ENCODE data around the gene KCNT1.
"Not testable (repeated sequence)": the region's sequence is repeated elsewhere in the genome, so short reads cannot be mapped to it uniquely, and the experiment has no call there.

The KCNT1 gene

DNA sequence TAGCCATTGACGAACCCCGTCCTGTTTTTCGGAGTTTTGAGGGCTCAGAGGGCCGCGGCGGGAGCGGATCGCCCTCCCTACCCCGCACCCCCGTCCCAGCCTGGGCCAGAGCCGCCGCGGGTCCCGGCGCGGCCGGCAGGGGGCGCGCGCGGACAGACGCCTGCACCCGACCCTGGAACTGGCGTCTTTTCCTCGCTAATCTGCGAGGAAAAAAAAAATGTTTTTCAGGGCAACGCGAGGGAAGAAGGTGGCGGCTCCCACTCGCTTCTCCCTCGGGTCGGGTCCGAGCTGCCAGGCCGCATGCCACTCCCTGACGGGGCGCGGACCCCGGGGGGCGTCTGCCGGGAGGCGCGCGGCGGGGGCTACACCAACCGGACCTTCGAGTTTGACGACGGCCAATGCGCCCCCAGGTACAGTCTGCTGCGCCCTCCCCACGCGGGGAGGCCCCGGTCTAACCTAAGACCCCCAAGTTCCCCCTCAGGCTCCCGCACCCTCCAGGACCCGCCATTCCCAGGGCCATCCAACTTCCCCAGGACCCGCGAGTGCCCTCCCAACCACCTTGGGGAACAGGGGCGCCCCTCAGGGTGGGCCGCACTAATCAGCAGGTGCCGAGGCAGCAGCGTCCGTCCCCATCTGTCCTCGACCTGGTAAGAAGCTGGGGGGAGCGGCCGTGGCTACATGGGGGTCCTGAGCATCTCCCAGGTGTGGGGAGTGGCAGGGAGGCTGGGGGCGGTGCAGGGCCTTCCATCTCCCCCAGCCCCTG, at the start of gene KCNT1:
Gene KCNT1, plus strand, starts transcription at position 227 of the 763 bp plus-strand sequence. Its CDS starts 74 bp downstream, at position 301.
- DNase-seq = no peak

- no peak for DNase-seq
Observed at GRCh38 chr9:135655317-135655716, 46.7 kb upstream of the KCNT1 start.

GRCh38 chr9:135657416-135657815, 44.6 kb upstream of the KCNT1 start:
- DNase-seq = no peak

GRCh38 chr9:135659252-135659651, 42.7 kb upstream of the KCNT1 start:
- no peak for DNase-seq

GRCh38 chr9:135660407-135660806, 41.6 kb upstream of the KCNT1 start:
- DNase-seq = no peak

DNA sequence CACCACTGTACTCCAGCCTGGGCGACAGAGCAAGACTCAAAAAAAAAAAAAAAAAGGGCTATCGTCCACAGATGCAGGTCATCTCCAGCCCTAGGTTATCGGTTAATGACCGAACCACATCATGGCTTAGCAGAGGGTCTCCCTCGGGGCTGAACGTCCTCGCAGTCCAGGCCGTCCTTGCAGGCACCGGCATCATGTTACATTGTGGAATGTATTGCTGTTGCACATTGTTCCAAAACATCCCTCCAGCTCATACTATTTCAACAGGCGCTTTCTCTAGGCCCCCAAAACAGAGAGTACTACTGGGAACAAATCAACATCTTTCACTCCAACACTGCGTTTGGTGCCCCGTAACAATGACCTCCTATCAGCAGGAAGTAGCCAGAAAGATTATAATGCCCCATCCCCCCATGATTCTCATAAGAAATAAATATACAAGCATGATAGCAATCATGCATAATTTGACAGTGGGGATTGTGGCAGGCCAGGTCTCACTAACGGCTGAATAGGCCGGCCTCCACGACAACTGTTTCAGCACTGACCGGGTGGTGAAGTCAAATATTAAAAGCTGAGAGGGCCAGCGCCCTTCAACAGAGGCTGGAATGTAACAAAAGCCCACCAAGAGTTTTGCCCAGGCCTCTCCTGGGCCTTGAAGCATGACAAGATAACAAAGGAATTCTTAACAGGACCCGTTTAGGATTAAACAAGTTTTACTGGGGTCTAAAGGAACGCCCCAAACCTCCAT, 40.0 kb upstream of the KCNT1 start:
- no peak for DNase-seq

DNA sequence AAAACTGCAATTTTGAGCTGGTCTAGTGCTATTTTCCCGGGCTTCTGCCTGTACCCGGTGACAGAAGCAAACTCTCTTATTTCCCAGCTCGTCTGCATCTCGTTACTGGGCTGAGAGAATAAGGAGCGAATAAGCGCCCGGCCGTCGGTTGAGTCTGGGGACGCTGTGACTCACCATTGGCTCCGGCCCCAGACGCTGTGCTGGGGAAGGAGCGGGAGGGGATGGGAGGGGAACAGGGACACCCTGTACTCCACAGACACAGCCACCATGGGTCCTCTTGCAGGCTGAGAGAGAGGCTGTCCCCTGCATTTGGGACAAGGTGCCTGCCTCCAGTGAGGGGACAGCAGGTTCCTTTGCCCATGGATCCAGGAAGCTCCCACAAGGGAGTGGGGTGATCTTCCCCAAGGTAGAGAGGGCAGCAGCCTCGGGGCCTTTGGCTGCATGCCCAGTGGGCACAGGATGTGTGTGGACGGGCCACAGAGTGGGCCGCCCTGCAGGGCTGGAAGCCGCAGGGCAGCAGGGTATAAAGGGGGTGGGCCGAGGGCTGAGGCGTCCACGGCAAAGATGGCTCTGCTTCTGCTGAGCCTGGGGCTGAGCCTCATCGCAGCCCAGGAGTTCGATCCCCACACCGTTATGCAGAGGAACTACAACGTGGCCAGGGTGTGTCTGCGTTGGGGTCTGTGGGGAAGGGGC, 39.1 kb upstream of the KCNT1 start, which contains the start of gene LCN9:
Gene LCN9, plus strand, starts transcription at position 552 of the 693 bp plus-strand sequence. Its CDS starts 13 bp downstream, at position 565.
- DNase-seq = no peak

- no peak for DNase-seq
Observed at GRCh38 chr9:135663451-135663770, 38.6 kb upstream of the KCNT1 start.

DNA sequence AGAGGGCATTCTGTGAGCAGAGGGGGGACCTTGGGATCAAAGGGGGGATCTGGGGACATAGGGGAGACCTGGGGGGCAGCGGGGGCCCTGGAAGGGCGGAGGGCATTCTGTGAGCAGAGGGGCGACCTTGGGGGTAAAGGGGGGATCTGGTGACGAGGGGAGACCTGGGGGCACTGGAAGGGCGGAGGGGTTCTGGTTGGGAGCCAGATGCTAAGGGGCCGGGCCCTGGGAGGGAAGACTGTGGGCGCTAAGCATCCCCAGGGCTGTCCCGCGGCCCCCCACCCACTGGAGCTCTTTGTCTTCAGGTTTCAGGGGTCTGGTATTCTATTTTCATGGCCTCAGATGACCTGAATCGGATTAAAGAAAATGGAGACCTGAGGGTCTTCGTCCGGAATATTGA, 38.1 kb upstream of the KCNT1 start:
- no peak for DNase-seq

- DNase-seq = no peak
Observed at GRCh38 chr9:135664266-135664665, 37.7 kb upstream of the KCNT1 start.

DNA sequence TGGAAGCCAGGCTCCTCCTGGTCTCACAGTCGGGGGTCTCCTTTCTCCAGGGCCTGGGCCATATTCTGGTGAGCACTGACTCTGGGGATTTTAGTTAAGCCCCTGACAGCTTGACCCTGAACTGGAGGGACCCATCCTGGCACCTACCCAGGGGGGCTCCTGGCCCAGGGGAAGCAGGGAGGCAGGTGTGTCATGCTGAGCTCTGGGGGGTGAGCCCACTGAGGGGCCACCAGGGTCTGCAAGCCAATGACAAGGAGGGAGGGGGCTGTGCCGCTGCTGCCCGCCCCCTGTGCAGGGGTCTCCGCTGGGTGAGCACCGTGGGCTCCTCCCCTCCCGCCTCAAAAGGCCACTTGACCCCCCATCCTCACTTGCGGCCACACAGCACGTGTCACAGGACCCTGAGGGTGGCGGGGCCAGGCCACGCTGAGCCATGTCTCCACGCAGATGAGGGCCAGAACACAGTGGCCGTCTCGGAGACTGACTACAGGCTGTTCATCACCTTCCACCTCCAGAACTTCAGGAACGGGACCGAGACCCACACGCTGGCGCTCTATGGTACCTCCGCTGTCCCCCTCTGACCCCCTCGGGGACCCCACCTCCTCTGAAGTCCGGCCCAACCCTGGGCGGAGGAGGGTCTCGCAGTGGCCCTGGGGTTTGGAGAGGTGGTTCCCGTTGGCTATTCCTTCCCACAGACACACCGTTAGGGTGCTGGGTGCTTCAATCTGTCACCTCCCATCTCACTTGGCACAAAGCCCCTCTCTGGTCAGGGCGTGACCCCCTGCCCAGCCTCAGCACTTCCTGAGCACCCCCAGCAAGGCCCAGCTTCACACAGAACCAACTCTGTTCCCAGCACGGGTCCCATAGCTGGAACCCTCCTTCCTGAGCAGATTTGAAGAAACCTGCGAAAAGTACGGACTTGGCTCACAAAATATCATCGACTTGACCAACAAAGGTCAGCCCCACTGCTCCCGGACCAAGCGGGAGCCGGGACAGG, 36.9 kb upstream of the KCNT1 start:
- DNase-seq = no peak

GRCh38 chr9:135665795-135666189, 36.2 kb upstream of the KCNT1 start:
- DNase-seq = no peak

DNA sequence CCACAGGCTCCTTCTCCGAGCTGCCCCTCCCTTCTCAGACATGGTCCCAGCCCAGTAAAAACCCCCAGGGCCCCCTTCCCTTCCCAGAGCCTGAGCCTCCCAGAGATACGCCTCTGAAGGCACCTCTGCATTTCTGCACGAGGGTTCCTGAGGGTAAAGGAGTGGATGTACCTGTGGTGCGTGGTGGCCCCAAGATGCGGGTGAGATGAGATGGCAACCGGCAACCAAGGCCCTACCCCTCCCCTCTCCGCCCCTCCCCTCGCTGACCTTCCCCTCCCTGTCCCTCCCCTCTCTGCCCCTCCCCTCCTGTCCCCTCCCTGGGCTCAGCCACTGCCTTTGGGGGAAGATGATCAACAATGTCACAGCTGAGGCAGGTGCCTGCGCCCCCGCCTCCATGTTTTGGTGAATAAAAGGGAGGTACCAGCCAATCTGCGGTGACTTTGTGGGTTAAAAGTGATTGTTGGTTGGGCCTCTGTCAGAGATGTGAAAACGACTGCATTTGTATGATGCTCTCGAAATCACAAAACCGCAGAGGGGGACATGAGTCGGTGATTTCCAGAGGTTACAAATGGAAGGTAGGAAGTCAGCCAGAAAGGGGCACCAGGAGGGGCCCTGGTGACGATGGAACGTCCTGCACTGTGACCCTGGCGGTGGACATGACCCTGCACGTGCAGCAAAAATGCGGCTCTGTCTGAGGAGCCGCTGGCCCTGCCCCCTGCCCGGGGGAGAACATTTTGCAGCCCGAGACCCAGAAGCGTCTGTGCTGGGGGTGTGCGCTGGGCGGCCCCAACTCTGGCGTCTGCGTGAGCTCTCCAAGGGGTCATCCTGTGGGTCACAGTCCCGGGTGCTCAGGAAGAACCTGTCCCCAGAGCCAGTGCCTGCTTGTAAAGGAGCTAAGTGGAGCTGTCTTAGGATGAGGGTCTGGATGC, 35.2 kb upstream of the KCNT1 start:
- DNase-seq = no peak

- no peak for DNase-seq
Observed at GRCh38 chr9:135667463-135668001, 34.5 kb upstream of the KCNT1 start.

DNA sequence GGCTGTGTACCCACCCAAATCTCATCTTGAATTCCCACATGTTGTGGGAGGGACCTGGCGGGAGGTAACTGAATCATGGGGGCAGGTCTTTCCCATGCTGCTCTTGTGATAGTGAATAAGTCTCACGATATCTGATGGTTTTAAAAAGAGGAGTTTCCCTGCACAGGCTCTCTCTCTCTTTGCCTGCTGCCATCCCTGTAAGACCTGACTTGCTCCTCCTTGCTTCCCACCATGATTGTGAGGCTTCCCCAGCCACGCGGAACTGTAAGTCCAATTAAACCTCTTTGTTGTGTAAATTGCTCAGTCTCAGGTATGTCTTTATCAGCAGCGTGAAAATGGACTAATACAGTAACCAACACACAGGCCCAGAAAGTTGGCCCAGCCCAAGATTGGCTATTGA, 33.0 kb upstream of the KCNT1 start:
- DNase-seq = not testable (repeated sequence)

- no peak for DNase-seq
Observed at GRCh38 chr9:135669616-135670285, 32.2 kb upstream of the KCNT1 start.

DNA sequence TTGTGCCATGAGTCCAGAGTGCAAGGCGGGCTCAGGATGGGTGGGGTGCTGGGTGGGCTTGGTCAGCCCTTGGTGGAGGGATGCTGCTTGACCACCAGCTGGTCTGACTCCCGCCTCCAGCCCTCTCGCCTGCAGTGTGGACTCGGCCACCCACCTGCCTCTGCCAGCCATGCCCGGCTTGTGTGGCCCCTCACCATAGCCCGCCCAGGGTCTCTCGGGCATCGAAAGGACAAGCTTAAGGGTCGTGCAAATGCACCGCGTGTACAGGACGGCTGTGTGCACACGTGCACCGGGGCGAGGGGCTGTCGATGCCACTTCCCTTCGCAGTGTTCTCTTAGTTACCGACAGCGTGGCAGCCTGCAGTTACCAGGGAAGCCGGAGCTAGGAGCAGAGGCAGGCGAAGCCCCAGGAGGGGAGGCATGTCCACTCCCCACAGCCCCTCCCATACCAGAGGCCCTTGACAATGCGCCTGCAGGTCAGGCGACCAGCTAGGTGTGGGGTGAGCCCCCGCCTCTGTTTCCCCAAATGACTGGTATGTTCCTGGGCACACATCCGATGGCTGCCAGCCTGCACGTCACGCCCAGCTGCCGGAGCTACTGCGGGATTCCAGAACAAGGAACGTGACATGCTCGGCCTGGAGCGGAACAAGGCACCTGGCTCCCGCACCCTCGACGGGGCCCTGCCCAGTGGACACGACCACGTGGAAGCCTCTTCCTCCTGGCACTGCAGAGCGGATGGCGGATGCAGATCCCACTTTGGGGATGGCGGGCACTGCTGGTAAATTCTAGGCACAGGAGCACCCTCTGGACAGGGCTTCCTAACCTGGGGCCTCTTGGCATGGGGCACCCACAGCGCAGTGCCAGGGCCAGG, 31.0 kb upstream of the KCNT1 start:
- no peak for DNase-seq

- no peak for DNase-seq
Observed at GRCh38 chr9:135671591-135672041, 30.4 kb upstream of the KCNT1 start.

DNA sequence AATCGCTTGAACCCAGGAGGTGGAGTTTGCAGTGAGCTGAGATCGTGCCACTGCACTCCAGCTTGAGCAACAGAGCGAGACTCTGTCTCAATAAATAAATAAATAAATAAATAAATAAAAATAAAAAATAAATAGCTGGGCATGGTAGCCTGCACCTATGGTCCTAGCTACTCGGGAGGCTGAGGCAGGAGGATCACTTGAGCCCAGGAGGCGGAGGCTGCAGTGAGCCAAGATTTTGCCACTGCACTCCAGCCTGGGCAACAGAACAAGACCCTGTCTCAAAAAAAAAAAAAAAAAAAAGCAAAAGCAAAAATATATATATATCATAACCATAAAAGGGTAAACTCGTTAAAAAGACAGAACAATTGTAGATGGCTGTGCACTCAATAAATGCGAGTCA, 29.2 kb upstream of the KCNT1 start:
- DNase-seq = not testable (repeated sequence)
